WI38 (cell line): ENCODE measurements around the gene IFRD2.
"Not testable (repeated sequence)": the region's sequence is repeated elsewhere in the genome, so short reads cannot be mapped to it uniquely, and the experiment has no call there.

Experiments
- H3K4me3 ChIP-seq: 2 replicates; pipeline ENCODE4 v1.5.1; 2011; ENCODE audit warnings: low read depth, mild to moderate bottlenecking, control low read depth, low read length
- CTCF ChIP-seq: IDR thresholded peaks from 2 replicates; pipeline ENCODE4 v1.5.1; 2012; ENCODE audit warnings: low read depth, mild to moderate bottlenecking, control low read depth, low read length

IFRD2 gene

GRCh38 chr3:50275141-50275995, 16.9 kb downstream of the IFRD2 start:
- no peak for TF ChIP-seq CTCF
- H3K4me3 ChIP-seq, result no peak overlapping the region

- no peak overlapping the region for H3K4me3 ChIP-seq
These were observed 17.7 kb downstream of the IFRD2 start for GRCh38 chr3:50274371-50275104.

GRCh38 chr3:50273689-50274065, 18.6 kb downstream of the IFRD2 start:
- no peak for TF ChIP-seq CTCF
- no peak overlapping the region for H3K4me3 ChIP-seq

More at GRCh38 chr3:50274371-50275104, 17.7 kb downstream of the IFRD2 start:
- peak; percentile 69 for TF ChIP-seq CTCF

GRCh38 chr3:50272911-50273688, 19.1 kb downstream of the IFRD2 start:
- H3K4me3 ChIP-seq, result peak overlapping the region; percentile 11
- peak; percentile 84 for TF ChIP-seq CTCF

- not testable (repeated sequence) for H3K4me3 ChIP-seq
These were observed 19.7 kb downstream of the IFRD2 start for GRCh38 chr3:50272538-50272910.

GRCh38 chr3:50271314-50271936, 20.8 kb downstream of the IFRD2 start:
- TF ChIP-seq CTCF, result no peak

GRCh38 chr3:50270422-50271224, 21.6 kb downstream of the IFRD2 start:
- peak overlapping the region; percentile 56 for H3K4me3 ChIP-seq

More at GRCh38 chr3:50271314-50271936, 20.8 kb downstream of the IFRD2 start:
- H3K4me3 ChIP-seq, result no peak overlapping the region

More at GRCh38 chr3:50270422-50271224, 21.6 kb downstream of the IFRD2 start:
- no peak for TF ChIP-seq CTCF
